Measurements from ENCODE around the gene MGAT4A. TPM values are rescaled to one million over a fixed set of nuclear protein-coding genes. Genes with fewer than 3 reads are reported as not detected.
"Not testable (repeated sequence)": the region's sequence is repeated elsewhere in the genome, so short reads cannot be mapped to it uniquely, and the experiment has no call there.

The MGAT4A gene
- total RNA-seq, 1 donor from 2014 or later: 65.4 TPM

GRCh38 chr2:98607741-98608115, 123.2 kb downstream of the MGAT4A start:
- DNase-seq (ENCODE audit: low read depth, low spot score): no peak

DNA sequence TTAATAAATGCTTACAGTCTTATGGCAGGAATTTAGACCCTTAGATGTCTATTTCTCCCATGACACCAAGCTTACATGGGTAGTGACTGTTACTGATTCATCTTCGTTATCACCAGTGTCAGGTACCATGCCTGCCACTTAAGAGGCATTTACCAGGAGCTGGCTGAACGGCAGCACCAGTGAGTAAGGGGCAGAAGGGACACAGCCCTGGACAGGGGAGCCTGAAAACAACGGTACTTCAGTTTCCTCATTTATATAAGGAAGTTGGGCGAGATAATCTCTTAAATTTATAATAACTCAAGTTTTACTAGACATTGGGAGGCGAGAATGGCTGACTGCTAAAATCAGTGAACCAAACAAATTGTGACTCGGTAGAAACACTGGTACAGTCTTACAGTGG, 123.8 kb downstream of the MGAT4A start:
- no peak for DNase-seq (ENCODE audit: low read depth, low spot score)

DNA sequence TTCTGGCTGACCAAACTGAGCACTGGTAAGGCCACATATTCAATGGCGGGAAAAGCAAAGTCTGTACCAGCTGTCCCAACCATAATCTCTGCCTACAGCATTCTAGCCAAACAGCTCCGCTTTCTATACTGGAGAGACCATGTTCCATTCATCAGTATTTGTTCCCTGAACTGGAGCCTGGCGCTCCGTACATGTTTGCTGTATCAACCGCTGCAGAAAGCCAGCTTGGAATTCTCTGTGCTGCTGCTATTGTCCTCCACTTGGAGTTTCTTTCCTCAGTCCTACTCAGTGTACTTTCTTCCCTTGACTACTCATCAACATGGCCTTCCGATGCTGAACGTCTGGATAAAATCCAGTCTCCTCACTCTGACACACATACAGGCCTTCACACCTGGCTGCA, 124.5 kb downstream of the MGAT4A start:
- DNase-seq (ENCODE audit: low read depth, low spot score): no peak

- DNase-seq (ENCODE audit: low read depth, low spot score): no peak
Observed at GRCh38 chr2:98605076-98605475, 125.9 kb downstream of the MGAT4A start.

GRCh38 chr2:98604547-98604946, 126.4 kb downstream of the MGAT4A start:
- DNase-seq (ENCODE audit: low read depth, low spot score): no peak

DNA sequence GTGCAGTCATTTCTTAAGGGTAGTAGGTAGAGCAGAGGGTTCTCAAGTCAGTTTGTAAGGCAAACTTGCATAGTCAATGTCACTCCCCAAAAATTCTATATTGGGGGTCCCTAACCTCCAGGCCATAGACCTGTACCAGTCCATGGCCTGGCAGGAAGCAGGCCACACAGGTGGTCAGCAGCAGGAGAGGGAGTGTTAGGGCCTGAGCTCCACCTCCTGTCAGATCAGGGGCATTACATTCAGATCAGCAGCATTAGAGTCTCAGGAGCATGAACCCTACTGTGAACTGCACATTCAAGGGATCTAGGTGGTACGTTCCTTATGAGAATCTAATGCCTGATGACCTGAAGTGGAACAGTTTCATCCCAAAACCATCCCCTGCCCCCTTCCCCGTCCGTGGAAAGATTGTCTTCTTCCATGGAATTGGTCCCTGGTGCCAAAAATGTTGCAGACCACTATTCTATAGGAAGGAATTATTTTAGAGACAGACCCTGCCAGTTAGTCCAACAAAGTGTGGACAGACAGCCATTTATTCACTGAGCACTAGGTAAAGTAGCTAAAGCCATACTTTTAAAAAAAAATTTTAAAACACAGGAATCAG, 129.3 kb downstream of the MGAT4A start:
- no peak for DNase-seq (ENCODE audit: low read depth, low spot score)

GRCh38 chr2:98598781-98599428, 132.0 kb downstream of the MGAT4A start:
- DNase-seq (ENCODE audit: low read depth, low spot score): peak; percentile 43

DNA sequence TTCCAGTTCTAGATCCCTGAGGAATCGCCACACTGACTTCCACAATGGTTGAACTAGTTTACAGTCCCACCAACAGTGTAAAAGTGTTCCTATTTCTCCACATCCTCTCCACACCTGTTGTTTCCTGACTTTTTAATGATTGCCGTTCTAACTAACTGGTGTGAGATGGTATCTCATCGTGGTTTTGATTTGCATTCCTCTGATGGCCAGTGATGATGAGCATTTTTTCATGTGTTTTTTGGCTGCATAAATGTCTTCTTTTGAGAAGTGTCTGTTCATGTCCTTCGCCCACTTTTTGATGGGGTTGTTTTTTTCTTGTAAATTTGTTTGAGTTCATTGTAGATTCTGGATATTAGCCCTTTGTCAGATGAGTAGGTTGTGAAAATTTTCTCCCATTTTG, 136.3 kb downstream of the MGAT4A start:
- DNase-seq (ENCODE audit: low read depth, low spot score): not testable (repeated sequence)

GRCh38 chr2:98592565-98592964, 138.4 kb downstream of the MGAT4A start:
- DNase-seq (ENCODE audit: low read depth, low spot score): no peak

DNA sequence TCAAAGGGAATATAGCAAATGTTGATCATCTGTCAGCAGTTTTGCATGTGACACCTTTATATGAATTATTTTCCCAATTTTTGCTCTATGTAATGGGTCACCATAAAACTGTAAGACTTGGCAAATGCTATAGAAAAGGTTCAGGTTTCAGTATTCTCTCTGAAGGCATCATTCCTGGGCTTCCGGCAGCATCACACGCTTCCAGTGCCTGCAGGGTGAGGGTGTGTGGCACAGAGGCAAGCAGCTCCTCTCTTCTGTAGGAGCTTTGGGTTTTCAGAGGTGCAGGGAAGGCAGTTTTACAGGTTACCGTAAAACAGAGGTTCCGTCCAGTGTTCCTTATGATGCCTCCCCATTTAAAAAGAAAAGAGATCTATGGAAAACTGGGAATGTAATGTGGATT, 141.4 kb downstream of the MGAT4A start:
- DNase-seq (ENCODE audit: low read depth, low spot score): no peak

- no peak for DNase-seq (ENCODE audit: low read depth, low spot score)
Observed at GRCh38 chr2:98588880-98589431, 142.0 kb downstream of the MGAT4A start.

DNA sequence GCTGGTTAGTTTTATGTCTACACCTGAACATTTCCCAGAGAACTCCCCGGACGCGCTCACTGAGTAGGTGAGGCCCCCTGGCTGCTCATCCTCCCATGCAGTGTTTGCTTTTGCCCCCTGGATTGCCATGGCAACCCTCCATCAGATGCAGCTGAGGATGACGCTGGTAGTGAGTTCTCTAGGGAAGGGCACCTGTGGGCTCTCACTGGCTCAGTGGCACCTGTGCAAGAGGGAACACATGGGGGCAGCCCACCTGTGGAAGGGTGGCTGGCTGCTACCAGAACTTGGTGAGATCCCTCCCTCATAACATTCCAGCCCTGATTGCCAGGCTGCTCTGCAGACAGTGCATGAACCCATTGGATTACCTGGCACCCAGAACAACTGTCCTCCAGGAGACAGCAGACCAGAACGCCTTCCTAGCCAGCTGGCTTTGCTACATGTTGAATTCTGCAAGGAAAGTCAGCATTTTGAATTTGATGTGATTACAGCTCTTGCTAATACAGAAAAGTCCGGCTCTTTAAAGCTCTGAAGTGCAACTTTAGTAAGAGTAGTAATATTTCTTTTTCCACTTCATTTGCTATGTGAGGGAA, 144.3 kb downstream of the MGAT4A start:
- no peak for DNase-seq (ENCODE audit: low read depth, low spot score)

DNA sequence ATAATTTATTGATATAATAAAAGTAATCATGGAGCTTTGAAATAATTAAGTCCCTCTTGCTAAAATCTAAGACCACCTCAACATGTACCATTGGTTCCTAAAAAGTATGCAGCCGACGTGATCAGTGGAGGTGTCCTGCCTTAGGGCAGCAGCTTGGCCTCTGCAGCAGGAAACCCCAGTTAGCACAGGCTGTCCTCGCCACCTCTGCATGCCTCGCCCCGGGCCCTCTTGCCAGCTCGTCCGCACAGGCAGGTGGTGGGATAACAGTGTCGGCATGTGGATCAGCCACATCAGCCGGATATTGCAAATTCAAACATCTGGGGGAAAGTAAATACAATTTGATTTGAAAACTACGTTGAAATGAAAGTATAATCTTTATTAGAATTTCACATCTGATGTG, 145.5 kb downstream of the MGAT4A start:
- DNase-seq (ENCODE audit: low read depth, low spot score): no peak

DNA sequence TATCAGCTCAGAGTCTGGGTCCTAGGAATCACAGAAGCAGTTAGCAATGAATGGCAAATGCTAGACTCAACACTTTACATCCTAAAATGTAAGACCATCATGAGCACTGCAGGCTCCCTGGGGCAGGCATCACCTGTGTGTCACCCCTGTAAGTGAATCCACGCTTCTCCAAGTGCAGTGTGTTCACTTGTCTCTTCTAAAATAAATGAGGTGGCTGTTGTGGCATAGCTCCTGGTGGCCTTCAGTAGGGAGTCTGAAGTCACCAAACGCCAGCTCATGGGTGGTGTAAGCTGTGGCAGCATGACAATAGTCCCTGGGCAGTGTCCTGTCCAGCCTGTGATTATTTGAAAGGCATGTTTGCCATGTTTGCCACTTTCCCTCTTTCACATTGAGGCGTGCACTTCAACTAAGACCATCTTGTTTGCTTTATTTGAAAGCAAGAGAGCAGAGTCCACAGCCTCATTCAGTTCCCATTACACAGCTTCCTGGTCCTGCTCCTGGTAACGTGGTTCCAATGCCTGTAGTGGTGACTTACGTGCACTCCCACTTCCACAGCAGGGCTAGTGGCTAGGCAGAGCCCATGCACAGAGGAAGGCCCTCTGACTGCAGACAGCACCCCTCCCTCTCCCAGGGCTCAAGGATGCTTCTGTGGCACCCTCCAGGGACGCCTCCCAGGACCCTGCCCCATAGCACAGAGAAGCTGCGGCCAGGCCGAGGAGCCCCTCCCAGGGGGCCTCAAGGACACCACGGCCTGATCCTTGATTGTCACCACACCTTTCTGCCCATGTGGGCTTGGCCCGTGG, 146.9 kb downstream of the MGAT4A start:
- no peak for DNase-seq (ENCODE audit: low read depth, low spot score)

GRCh38 chr2:98583276-98583675, 147.7 kb downstream of the MGAT4A start:
- DNase-seq (ENCODE audit: low read depth, low spot score): no peak

DNA sequence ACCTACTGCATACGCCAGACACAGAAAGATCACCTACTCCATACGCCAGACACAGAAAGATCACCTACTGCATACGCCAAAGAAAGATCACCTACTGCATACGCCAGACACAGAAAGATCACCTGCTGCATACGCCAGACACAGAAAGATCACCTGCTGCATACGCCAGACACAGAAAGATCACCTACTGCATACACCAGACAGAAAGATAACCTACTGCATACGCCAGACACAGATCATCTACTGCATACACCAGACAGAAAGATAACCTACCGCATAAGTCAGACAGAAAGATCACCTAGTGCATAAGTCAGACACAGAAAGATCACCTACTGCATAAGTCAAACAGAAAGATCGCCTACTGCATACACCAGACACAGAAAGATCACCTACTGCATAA, 148.4 kb downstream of the MGAT4A start:
- DNase-seq (ENCODE audit: low read depth, low spot score): no peak

- DNase-seq (ENCODE audit: low read depth, low spot score): no peak
Observed at GRCh38 chr2:98580656-98581284, 150.2 kb downstream of the MGAT4A start.

- no peak for DNase-seq (ENCODE audit: low read depth, low spot score)
Observed at GRCh38 chr2:98579926-98580325, 151.0 kb downstream of the MGAT4A start.

GRCh38 chr2:98578231-98578630, 152.7 kb downstream of the MGAT4A start:
- no peak for DNase-seq (ENCODE audit: low read depth, low spot score)

- no peak for DNase-seq (ENCODE audit: low read depth, low spot score)
Observed at GRCh38 chr2:98577313-98577712, 153.6 kb downstream of the MGAT4A start.

DNA sequence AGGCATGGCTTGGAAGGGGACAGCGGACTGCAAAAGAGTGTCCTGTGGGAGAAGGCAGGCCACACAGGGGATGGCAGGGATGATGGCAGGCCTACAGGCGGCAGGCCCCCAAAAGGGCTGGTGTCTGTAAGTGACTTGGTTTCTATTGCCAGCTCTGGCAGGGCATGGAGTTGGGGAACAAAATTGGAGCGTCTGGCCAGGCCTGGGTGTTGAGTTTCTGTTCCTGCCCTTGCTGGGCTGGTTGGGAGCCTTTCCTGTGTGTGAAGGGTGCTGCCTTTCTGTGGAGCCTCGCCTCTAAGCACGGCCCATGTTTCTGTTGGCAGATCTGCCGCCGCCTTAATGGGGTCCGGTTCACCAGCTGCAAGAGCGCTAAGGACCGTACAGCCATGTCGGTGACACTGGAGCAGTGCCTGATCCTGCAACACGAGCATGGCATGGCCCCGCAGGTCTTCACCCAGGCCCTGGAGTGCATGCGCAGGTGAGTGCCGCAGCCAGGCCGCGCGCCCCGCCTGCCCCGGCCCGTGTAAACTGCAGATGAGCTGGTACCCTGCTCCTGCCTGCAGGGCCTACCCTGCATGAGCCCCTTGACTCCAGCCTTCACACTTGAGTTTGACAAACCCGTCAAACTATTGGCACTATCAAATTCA, 154.1 kb downstream of the MGAT4A start:
- DNase-seq (ENCODE audit: low read depth, low spot score): no peak
